ENCODE results near the gene RSAD2. TPM values are rescaled to one million over a fixed set of nuclear protein-coding genes. Genes with fewer than 3 reads are reported as not detected.
A peak's percentile ranks its signal among the peaks of the same experiment; 100 is the strongest.

The RSAD2 gene
- total and polyA plus RNA-seq, 2 donors (not counting 1 experiment from before 2014, with no cell fraction given), result 0.81 to 1.5 TPM

GRCh38 chr2:6866275-6866671, 11.3 kb upstream of the RSAD2 start:
- no peaks in the 10 kb centered on the region for H3K27me3 Mint-ChIP-seq

More at GRCh38 chr2:6866275-6866671, 11.3 kb upstream of the RSAD2 start:
- WGBS (ENCODE audit: insufficient coverage), result 3% methylated on average over 8 of the region's 9 CpGs
- TF ChIP-seq CTCF (IDR thresholded peaks at IDR 0.05) (peak; percentile 30), EZH2 (IDR thresholded peaks at IDR 0.05; ENCODE audit: borderline replicate concordance, insufficient read depth, low read depth, low read length, poor library complexity, severe bottlenecking) (no peak)
- Histone ChIP-seq H3K4me2 (replicated peaks; ENCODE audit: low read depth, low read length, poor library complexity, severe bottlenecking) (peak overlapping the region; percentile 89), H3K9ac (ENCODE audit: low read length) (peak overlapping the region; percentile 69), H3K36me3 (replicated peaks in 1 of 2; ENCODE audit: control extremely low read depth in 1 of 2, control insufficient read depth in 1 of 2, extremely low read depth in 1 of 2, insufficient read depth in 2 of 2, low read length in 1 of 2) (no peaks in the 10 kb centered on the region), H4K20me1 (ENCODE audit: control insufficient read depth, insufficient read depth, low read length, poor library complexity, severe bottlenecking) (no peaks in the 10 kb centered on the region), H3K27ac (ENCODE audit: low read length in 2 of 2) (peak overlapping the region in 1 of 2 donors; percentile 27), H3K79me2 (ENCODE audit: control insufficient read depth, insufficient read depth, low read length) (no peaks in the 10 kb centered on the region), H3K27me3 (replicated peaks in 1 of 4; ENCODE audit: control extremely low read depth in 1 of 4, control insufficient read depth in 3 of 4, insufficient read depth in 4 of 4, low read length in 3 of 4) (no peaks in the 10 kb centered on the region), H2AFZ (ENCODE audit: insufficient read depth, low read depth, low read length, poor library complexity, severe bottlenecking) (peak overlapping the region; percentile 90), H3K9me3 (ENCODE audit: control extremely low read depth in 1 of 3, control insufficient read depth in 2 of 3, insufficient read depth in 1 of 3, low read length in 2 of 3) (no peaks in the 10 kb centered on the region), H3K4me1 (ENCODE audit: control insufficient read depth in 2 of 2, insufficient read depth in 2 of 2, low read length in 2 of 2) (peaks cover 9 to 13% of the 10 kb centered on the region in 2 donors), H3K4me3 (ENCODE audit: control extremely low read depth in 1 of 5, extremely low read depth in 1 of 5, insufficient read depth in 1 of 5, low read depth in 2 of 5, low read length in 4 of 5) (peak overlapping the region in 4 of 5 experiments; percentile 64 to 75 (median 72))
- DNase-seq, result peak; percentile 46
- Mint-ChIP-seq H3K27ac (peak overlapping the region; percentile 81), H3K4me3 (peak overlapping the region; percentile 94), H3K4me1 (peaks cover 13% of the 10 kb centered on the region), H3K9me3 (ENCODE audit: insufficient read depth) (no peaks in the 10 kb centered on the region)
- intact Hi-C loops (cut with micrococcal nuclease), result loop anchor here (1.0 to 5.0 kb wide), 2 partner anchors 11 to 51 kb away; partner anchors contain the start of genes RNF144A and RSAD2
- ChIA-PET CTCF (interaction anchor here (0.8 to 2.1 kb wide), 8 partner anchors 9 to 178 kb away, joined by 3 to 8 read pairs (median 4); no protein-coding TSS in a partner anchor), POLR2A (interaction anchor here (1.0 kb wide), 1 partner anchor 11 kb away, joined by 3 read pairs; the partner anchor contains the start of gene RSAD2)
- peak; percentile 23 for ATAC-seq (ENCODE audit: low read depth)
